D721Med (cell line): Measurements from ENCODE around the gene FOXP1.
"Not testable (repeated sequence)": the region's sequence is repeated elsewhere in the genome, so short reads cannot be mapped to it uniquely, and the experiment has no call there.

Experiments used
- DNase-seq: peaks from one replicate; pipeline ENCODE4 v3.0.0; 2011; ENCODE audit warnings: low spot score; ENCODE audit not compliant: insufficient read length
- FAIRE-seq: peaks from 2 replicates; lab custom pipeline; 2011; peaks lifted over from hg19 to GRCh38; lab: Jason Lieb, UNC
- CTCF ChIP-seq: IDR thresholded peaks from 2 replicates; pipeline ENCODE4 v1.5.1; 2012; ENCODE audit warnings: mild to moderate bottlenecking, control low read depth; ENCODE audit not compliant: insufficient read depth; ENCODE audit errors: missing control alignments

The FOXP1 gene

GRCh38 chr3:71325715-71326114 is 257.8 kb downstream of the FOXP1 start:
- DNase-seq (no peak), FAIRE-seq (no peak)
- no peak for TF ChIP-seq CTCF

- not testable (repeated sequence) for DNase-seq, FAIRE-seq
These were observed 259.3 kb downstream of the FOXP1 start for GRCh38 chr3:71324224-71324623.

GRCh38 chr3:71323558-71323957 is 260.0 kb downstream of the FOXP1 start:
- peak; percentile 48 for FAIRE-seq
- DNase-seq = no peak
- no peak for TF ChIP-seq CTCF

- no peak for FAIRE-seq
- TF ChIP-seq CTCF = no peak
- DNase-seq = no peak
These were observed 261.4 kb downstream of the FOXP1 start for GRCh38 chr3:71322154-71322553.

GRCh38 chr3:71319771-71320170 is 263.8 kb downstream of the FOXP1 start:
- no peak for TF ChIP-seq CTCF
- no peak for DNase-seq
- FAIRE-seq = no peak

GRCh38 chr3:71318458-71318827 is 265.1 kb downstream of the FOXP1 start:
- no peak for FAIRE-seq
- no peak for TF ChIP-seq CTCF
- no peak for DNase-seq

- no peak for TF ChIP-seq CTCF
- no peak for FAIRE-seq
- DNase-seq = no peak
These were observed 265.6 kb downstream of the FOXP1 start for GRCh38 chr3:71317749-71318457.

- FAIRE-seq = no peak
- no peak for DNase-seq
- no peak for TF ChIP-seq CTCF
These were observed 266.4 kb downstream of the FOXP1 start for GRCh38 chr3:71317140-71317539.
